Thoracic aorta (tissue), 2 donors: Measurements from ENCODE around the gene PET100. TPM values are rescaled to one million over a fixed set of nuclear protein-coding genes. Genes with fewer than 3 reads are reported as not detected.

Experiments used
- ATAC-seq: fragments of 150-250 bp; one replicate; pipeline ENCODE4 v1.8.0; 2017; ENCODE audit warnings: low read depth; ENCODE audit not compliant: insufficient number of reproducible peaks, low FRiP score
- DNase-seq: peaks from one replicate; pipeline ENCODE4 v3.0.0-alpha.2; 2020; ENCODE audit warnings: low spot score
- H3K27ac ChIP-seq, 2 donors: fragments of 200-600 bp; sonication (generic); 1 replicate in 1 of 2; 2 replicates in 1 of 2; pipeline ENCODE4 v1.5.1; 2016; ENCODE audit warnings: mild to moderate bottlenecking in 2 of 2, moderate library complexity in 2 of 2
- H3K27me3 ChIP-seq: fragments of 200-600 bp; sonication (generic); replicated peaks from 2 replicates; pipeline ENCODE4 v1.6.0; 2016; ENCODE audit warnings: mild to moderate bottlenecking; ENCODE audit not compliant: insufficient read depth
- H3K36me3 ChIP-seq: fragments of 200-600 bp; sonication (generic); one replicate; pipeline ENCODE4 v1.5.1; 2016
- H3K4me1 ChIP-seq, 2 donors: fragments of 200-600 bp; sonication (generic); 1 replicate in 1 of 2; 2 replicates in 1 of 2; pipeline versions ENCODE4 v1.5.1 to v1.6.0; 2016; ENCODE audit warnings: low read depth in 2 of 2, mild to moderate bottlenecking in 1 of 2; ENCODE audit not compliant: control insufficient read depth in 1 of 2
- H3K4me3 ChIP-seq: fragments of 200-600 bp; sonication (generic); 2 replicates; pipeline ENCODE4 v1.5.1; 2016; ENCODE audit warnings: mild to moderate bottlenecking
- H3K9me3 ChIP-seq: fragments of 200-600 bp; sonication (generic); 2 replicates; pipeline ENCODE4 v1.5.1; 2016
- total RNA-seq, 2 donors: library from RNA; depleted of rRNA; stranded (reverse); fragments of >200 nt; gene quantifications; one replicate each; pipeline versions ENCODE4 v1.1.0 to v1.2.3, GENCODE V29; 2016
- TF ChIP-seq, protein P1 (sequence below): fragments of 200-600 bp; sonication (generic); IDR thresholded peaks from one replicate; pipeline ENCODE4 v1.5.1; 2019; ENCODE audit warnings: antibody characterized with exemption

PET100 gene
- total RNA-seq, 2 donors from 2014 or later, result 4.5 to 11.9 TPM

DNA sequence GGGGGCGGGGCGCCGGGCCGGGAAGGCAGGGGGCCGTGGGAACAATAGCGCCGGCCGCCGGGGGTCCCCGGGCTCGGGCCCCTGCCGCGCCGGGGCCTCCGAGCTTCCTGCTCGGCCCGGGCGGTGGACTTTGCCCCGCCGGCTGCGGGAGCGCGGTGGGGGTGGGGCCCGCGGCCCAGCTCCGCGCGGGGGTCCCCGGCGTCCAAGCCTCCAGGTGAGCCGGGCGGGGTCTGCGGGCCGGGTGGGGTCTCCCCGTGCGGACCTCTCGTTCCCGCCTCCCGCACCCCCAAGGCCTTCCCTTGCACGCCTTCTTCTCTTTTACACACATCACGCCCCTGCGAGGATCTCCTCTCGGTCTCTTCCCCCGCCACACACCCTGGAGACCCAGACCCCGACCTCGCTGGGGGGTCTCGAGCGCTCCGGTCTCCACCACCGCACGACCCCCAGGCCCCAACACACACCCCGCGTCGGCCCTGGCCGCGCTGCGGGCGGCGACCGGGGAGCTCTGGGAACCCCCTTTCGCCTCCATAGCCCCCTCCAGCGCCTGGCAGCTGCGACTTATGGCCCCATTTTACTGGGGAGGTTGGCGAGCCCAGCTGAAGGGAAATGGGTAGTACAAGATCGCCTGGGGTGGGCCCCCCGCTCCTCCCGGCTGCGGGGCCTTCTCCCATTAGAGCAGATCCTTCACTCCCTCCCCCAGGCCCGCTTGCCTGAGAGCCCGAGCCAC lies 33.2 kb upstream of the PET100 start:
- TF ChIP-seq, protein P1, sequence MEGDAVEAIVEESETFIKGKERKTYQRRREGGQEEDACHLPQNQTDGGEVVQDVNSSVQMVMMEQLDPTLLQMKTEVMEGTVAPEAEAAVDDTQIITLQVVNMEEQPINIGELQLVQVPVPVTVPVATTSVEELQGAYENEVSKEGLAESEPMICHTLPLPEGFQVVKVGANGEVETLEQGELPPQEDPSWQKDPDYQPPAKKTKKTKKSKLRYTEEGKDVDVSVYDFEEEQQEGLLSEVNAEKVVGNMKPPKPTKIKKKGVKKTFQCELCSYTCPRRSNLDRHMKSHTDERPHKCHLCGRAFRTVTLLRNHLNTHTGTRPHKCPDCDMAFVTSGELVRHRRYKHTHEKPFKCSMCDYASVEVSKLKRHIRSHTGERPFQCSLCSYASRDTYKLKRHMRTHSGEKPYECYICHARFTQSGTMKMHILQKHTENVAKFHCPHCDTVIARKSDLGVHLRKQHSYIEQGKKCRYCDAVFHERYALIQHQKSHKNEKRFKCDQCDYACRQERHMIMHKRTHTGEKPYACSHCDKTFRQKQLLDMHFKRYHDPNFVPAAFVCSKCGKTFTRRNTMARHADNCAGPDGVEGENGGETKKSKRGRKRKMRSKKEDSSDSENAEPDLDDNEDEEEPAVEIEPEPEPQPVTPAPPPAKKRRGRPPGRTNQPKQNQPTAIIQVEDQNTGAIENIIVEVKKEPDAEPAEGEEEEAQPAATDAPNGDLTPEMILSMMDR, result no peak
- ATAC-seq, result no peak
- Histone ChIP-seq H3K27me3 (peaks cover 6% of the 10 kb centered on the region), H3K4me3 (peak overlapping the region; percentile 9), H3K4me1 (peaks cover 0 to 5% of the 10 kb centered on the region in 2 donors), H3K36me3 (no peaks in the 10 kb centered on the region), H3K9me3 (no peaks in the 10 kb centered on the region), H3K27ac (no peak overlapping the region)
- DNase-seq, result no peak

DNA sequence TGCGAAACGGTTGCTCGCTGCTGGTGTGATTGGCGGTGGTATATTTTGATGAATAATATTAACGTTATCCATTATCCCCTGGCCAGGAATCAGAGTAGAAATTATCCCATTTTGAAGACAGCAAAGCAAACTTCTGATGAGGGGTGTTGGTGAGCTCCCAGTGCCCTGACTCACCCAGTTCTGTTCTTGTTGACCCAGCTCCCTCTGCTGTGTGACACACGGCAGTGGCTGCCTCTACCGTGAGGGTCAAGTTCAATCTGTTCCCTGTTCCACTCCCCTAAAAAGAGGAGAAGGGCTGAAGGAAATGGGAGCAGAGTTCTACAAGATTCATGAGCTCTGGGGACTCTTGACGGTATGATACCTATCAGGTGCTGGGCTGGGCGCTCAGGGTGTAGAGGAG lies 31.9 kb upstream of the PET100 start:
- Histone ChIP-seq H3K9me3 (no peaks in the 10 kb centered on the region), H3K4me1 (peaks cover 0 to 5% of the 10 kb centered on the region in 2 donors), H3K27ac (no peak overlapping the region), H3K4me3 (no peak overlapping the region), H3K27me3 (peaks cover 6% of the 10 kb centered on the region), H3K36me3 (no peaks in the 10 kb centered on the region)
- no peak for DNase-seq
- ATAC-seq, result no peak
- TF ChIP-seq, protein P1, result no peak

DNA sequence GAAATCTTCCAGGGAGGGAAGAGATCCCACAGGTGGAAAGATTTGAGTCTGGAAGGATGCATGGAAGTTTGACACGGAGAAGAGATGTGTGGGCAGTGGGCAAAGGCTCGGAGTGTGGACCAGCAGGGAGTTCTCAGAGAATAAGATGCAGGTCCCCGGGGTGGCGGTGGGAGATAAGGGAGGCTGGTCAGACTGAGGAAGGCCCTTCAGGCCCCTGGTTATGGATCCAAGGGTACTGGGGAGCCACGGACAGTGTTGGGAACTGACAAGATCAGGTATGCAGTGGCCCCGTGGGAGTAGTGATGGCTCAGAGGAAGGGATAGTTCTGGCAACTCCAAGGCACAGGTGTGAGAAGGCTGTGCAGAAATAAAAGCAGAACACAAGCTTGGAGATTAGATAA lies 31.4 kb upstream of the PET100 start:
- no peak for ATAC-seq
- no peaks in the 10 kb centered on the region for H3K9me3 ChIP-seq
- H3K36me3 ChIP-seq, result no peaks in the 10 kb centered on the region
- peaks cover 6% of the 10 kb centered on the region for H3K27me3 ChIP-seq
- H3K4me3 ChIP-seq, result no peak overlapping the region
- H3K27ac ChIP-seq, result no peak overlapping the region
- no peak for DNase-seq
- peaks cover 0 to 5% of the 10 kb centered on the region in 2 donors for H3K4me1 ChIP-seq
- TF ChIP-seq, protein P1, result no peak

DNA sequence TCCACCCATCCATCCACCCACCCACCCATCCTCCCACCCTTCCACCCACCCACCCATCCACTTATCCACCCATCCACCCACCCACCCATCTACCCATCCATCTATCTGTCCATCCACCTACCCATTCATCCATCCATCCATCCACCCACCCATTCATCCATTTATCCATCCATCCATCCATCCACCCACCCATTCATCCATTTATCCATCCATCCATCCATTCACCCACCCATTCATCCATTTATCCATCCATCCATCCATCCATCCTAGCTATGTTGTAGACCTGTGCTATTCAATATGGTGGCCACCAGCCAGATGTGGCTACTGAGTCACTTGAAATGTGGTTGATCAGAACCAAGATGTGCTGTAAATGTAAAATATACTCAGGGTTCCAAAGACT lies 28.9 kb upstream of the PET100 start:
- no peaks in the 10 kb centered on the region for H3K36me3 ChIP-seq
- TF ChIP-seq, protein P1, result no peak
- peaks cover 6% of the 10 kb centered on the region for H3K27me3 ChIP-seq
- ATAC-seq (no peak), DNase-seq (no peak)
- H3K4me1 ChIP-seq, result peaks cover 0 to 5% of the 10 kb centered on the region in 2 donors
- no peak overlapping the region for H3K4me3 ChIP-seq
- H3K9me3 ChIP-seq, result no peaks in the 10 kb centered on the region
- H3K27ac ChIP-seq, result no peak overlapping the region

DNA sequence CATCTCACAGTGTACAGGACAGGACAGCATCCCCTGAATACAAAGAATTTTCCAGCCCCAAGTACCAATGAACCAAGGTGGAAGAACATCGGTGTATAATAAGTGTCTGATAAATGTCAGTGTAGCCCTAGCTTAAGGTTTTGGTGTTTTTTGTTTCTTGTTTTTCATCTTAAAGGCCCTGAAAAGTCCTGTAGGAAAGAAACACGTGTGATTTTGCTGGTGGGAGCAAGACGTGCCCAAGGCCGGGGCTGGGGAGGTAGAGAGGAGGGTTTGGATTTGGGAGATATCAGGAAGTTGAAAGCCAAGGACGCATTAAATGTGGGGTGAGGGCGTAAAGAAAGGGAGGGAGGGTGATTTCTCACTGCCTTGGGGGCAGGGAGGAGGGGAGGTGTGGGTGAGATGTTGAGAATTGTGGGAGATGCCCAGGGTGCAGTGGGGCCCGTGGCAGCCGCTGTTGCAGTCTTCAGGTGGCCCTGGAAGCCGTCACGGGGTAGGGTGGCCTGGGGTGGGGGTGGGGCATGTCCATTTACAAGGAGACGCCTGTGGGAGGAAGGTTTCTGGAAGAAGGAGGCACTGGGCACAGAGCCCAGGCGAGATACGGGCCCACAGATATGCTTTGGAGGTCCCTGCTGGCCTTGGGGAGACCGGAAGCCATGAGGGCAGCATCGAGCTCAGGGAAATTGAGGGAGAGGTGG lies 27.2 kb upstream of the PET100 start:
- no peaks in the 10 kb centered on the region for H3K9me3 ChIP-seq
- no peak overlapping the region for H3K4me3 ChIP-seq
- no peaks in the 10 kb centered on the region for H3K27me3 ChIP-seq
- no peaks in the 10 kb centered on the region for H3K36me3 ChIP-seq
- TF ChIP-seq, protein P1, result no peak
- ATAC-seq, result no peak
- H3K4me1 ChIP-seq, result no peaks in the 10 kb centered on the region
- no peak overlapping the region for H3K27ac ChIP-seq
- no peak for DNase-seq
